SK-N-MC (cell line): ENCODE measurements around the gene TTC24.

Source experiments
- DNase-seq: peaks from one replicate; pipeline ENCODE4 v3.0.0-alpha.2; 2011; ENCODE audit warnings: low read depth, low spot score
- H3K27ac ChIP-seq: fragments of 200-600 bp; sonication (generic); 2 replicates; pipeline ENCODE4 v1.5.1; 2016; ENCODE audit warnings: mixed run types
- H3K36me3 ChIP-seq: fragments of 200-600 bp; sonication (generic); 2 replicates; pipeline ENCODE4 v1.6.1; 2017; ENCODE audit warnings: antibody characterized with exemption, low read length, mixed read lengths; ENCODE audit not compliant: insufficient read depth
- H3K4me3 ChIP-seq: fragments of 200-600 bp; sonication (generic); 2 replicates; pipeline ENCODE4 v1.5.1; 2016
- H3K9ac ChIP-seq: fragments of 200-600 bp; sonication (generic); 2 replicates; pipeline ENCODE4 v1.8.0; 2017; ENCODE audit warnings: mixed run types, mixed read lengths; ENCODE audit not compliant: insufficient read length
- H3K9me3 ChIP-seq: fragments of 200-600 bp; sonication (generic); 2 replicates; pipeline ENCODE4 v1.6.1; 2017; ENCODE audit warnings: low read depth, mild to moderate bottlenecking, antibody characterized with exemption, low read length, moderate library complexity, mixed read lengths
- EZH2 ChIP-seq: fragments of 200-600 bp; sonication (generic); IDR thresholded peaks from one replicate; pipeline ENCODE4 v1.6.1; 2017; ENCODE audit warnings: antibody characterized with exemption
- FOXP2 ChIP-seq: optimal IDR thresholded peaks from 2 replicates; pipeline ENCODE3; 2011; ENCODE audit warnings: mild to moderate bottlenecking, moderate library complexity; ENCODE audit not compliant: insufficient read depth; ENCODE audit errors: extremely low read length, control extremely low read depth
- POLR2AphosphoS5 ChIP-seq: IDR thresholded peaks from 2 replicates; pipeline ENCODE4 v1.6.1; 2012; ENCODE audit warnings: mild to moderate bottlenecking, low read depth, low read length, borderline replicate concordance

TTC24 gene

GRCh38 chr1:156540955-156541354 lies 38.6 kb upstream of the TTC24 start:
- Histone ChIP-seq H3K9me3 (no peaks in the 10 kb centered on the region), H3K36me3 (peaks cover 21% of the 10 kb centered on the region), H3K27ac (no peak overlapping the region), H3K9ac (no peak overlapping the region), H3K4me3 (no peak overlapping the region)
- no peak for DNase-seq
- no peak for TF ChIP-seq EZH2
- TF ChIP-seq FOXP2 = no peak
- TF ChIP-seq POLR2AphosphoS5 = no peak

GRCh38 chr1:156543066-156543465 lies 36.5 kb upstream of the TTC24 start:
- H3K4me3 ChIP-seq = no peak overlapping the region
- no peak overlapping the region for H3K27ac ChIP-seq
- peaks cover 28% of the 10 kb centered on the region for H3K36me3 ChIP-seq
- no peak for DNase-seq
- no peak for TF ChIP-seq POLR2AphosphoS5
- no peak for TF ChIP-seq FOXP2
- TF ChIP-seq EZH2 = no peak
- H3K9me3 ChIP-seq = no peaks in the 10 kb centered on the region
- no peak overlapping the region for H3K9ac ChIP-seq

GRCh38 chr1:156544592-156545102 lies 34.9 kb upstream of the TTC24 start:
- Histone ChIP-seq H3K9ac (no peak overlapping the region), H3K27ac (no peak overlapping the region), H3K9me3 (no peaks in the 10 kb centered on the region), H3K36me3 (peaks cover 21% of the 10 kb centered on the region), H3K4me3 (no peak overlapping the region)
- DNase-seq = no peak
- TF ChIP-seq EZH2 (no peak), FOXP2 (no peak), POLR2AphosphoS5 (no peak)

- no peak for TF ChIP-seq FOXP2
- no peak for TF ChIP-seq EZH2
- TF ChIP-seq POLR2AphosphoS5 = no peak
- peaks cover 11% of the 10 kb centered on the region; the same call in 1 of the 2 replicates for H3K36me3 ChIP-seq
- no peaks in the 10 kb centered on the region for H3K9me3 ChIP-seq
- no peak overlapping the region for H3K9ac ChIP-seq
- no peak overlapping the region for H3K4me3 ChIP-seq
- DNase-seq = no peak
- no peak overlapping the region for H3K27ac ChIP-seq
Measured at GRCh38 chr1:156546267-156546666, 33.3 kb upstream of the TTC24 start.

GRCh38 chr1:156547434-156547833 lies 32.1 kb upstream of the TTC24 start:
- peaks cover 14% of the 10 kb centered on the region; the same call in 1 of the 2 replicates for H3K36me3 ChIP-seq
- TF ChIP-seq FOXP2 = no peak
- TF ChIP-seq POLR2AphosphoS5 = no peak
- TF ChIP-seq EZH2 = no peak
- no peak for DNase-seq

GRCh38 chr1:156547982-156548381 lies 31.5 kb upstream of the TTC24 start:
- Histone ChIP-seq H3K4me3 (no peak overlapping the region), H3K36me3 (peaks cover 14% of the 10 kb centered on the region; the same call in 1 of the 2 replicates), H3K9ac (no peak overlapping the region), H3K27ac (no peak overlapping the region), H3K9me3 (no peaks in the 10 kb centered on the region)
- DNase-seq = no peak
- no peak for TF ChIP-seq EZH2

More at GRCh38 chr1:156547434-156547833, 32.1 kb upstream of the TTC24 start:
- Histone ChIP-seq H3K9me3 (no peaks in the 10 kb centered on the region), H3K9ac (no peak overlapping the region), H3K27ac (no peak overlapping the region), H3K4me3 (no peak overlapping the region)

- H3K36me3 ChIP-seq = peaks cover 18% of the 10 kb centered on the region; the same call in 1 of the 2 replicates
- no peaks in the 10 kb centered on the region for H3K9me3 ChIP-seq
- no peak overlapping the region for H3K9ac ChIP-seq
- no peak for TF ChIP-seq EZH2
- TF ChIP-seq POLR2AphosphoS5 = no peak
- no peak for TF ChIP-seq FOXP2
- no peak overlapping the region for H3K4me3 ChIP-seq
- DNase-seq = no peak
- no peak overlapping the region for H3K27ac ChIP-seq
Measured at GRCh38 chr1:156549390-156549789, 30.1 kb upstream of the TTC24 start.

GRCh38 chr1:156549831-156550230 lies 29.7 kb upstream of the TTC24 start:
- H3K9ac ChIP-seq = no peak overlapping the region
- H3K4me3 ChIP-seq = no peak overlapping the region
- H3K36me3 ChIP-seq = peaks cover 18% of the 10 kb centered on the region; the same call in 1 of the 2 replicates
- H3K27ac ChIP-seq = no peak overlapping the region
- H3K9me3 ChIP-seq = no peaks in the 10 kb centered on the region
- TF ChIP-seq EZH2 (no peak), POLR2AphosphoS5 (no peak), FOXP2 (no peak)
- no peak for DNase-seq

- DNase-seq = no peak
- Histone ChIP-seq H3K9me3 (no peaks in the 10 kb centered on the region), H3K27ac (no peak overlapping the region), H3K4me3 (no peak overlapping the region), H3K36me3 (peaks cover 18% of the 10 kb centered on the region; the same call in 1 of the 2 replicates), H3K9ac (no peak overlapping the region)
- no peak for TF ChIP-seq EZH2
- no peak for TF ChIP-seq POLR2AphosphoS5
- no peak for TF ChIP-seq FOXP2
Measured at GRCh38 chr1:156550346-156550745, 29.2 kb upstream of the TTC24 start.
